Ovary (tissue), 9 donors: Measurements from ENCODE around the gene OR51F2. TPM values are rescaled to one million over a fixed set of nuclear protein-coding genes. Genes with fewer than 3 reads are reported as not detected.
"Not testable (repeated sequence)": the region's sequence is repeated elsewhere in the genome, so short reads cannot be mapped to it uniquely, and the experiment has no call there.

Source experiments
- DNase-seq, 5 donors: peaks; one replicate each; pipeline ENCODE4 v3.0.0-alpha.2; 2019 to 2020
- H3K27ac ChIP-seq, 2 donors: fragments of 200-600 bp; one replicate each; pipeline versions ENCODE4 v1.5.1 to v1.8.0; 2019 to 2022
- H3K27me3 ChIP-seq: fragments of 200-600 bp; one replicate; pipeline ENCODE4 v1.8.0; 2022
- H3K36me3 ChIP-seq: fragments of 200-600 bp; sonication (generic); one replicate; pipeline ENCODE4 v1.5.1; 2019
- H3K4me1 ChIP-seq: one replicate; pipeline ENCODE4 v1.8.1; 2013; ENCODE audit warnings: mild to moderate bottlenecking, moderate library complexity; ENCODE audit not compliant: insufficient read depth
- H3K4me3 ChIP-seq: fragments of 200-600 bp; sonication (generic); one replicate; pipeline ENCODE4 v1.5.1; 2017
- H3K9me3 ChIP-seq, 2 donors: fragments of 200-600 bp in 1 of 2; sonication (generic) in 1 of 2; one replicate each; pipeline versions ENCODE4 v1.5.1 to v1.8.1; 2013 to 2019; ENCODE audit warnings: mild to moderate bottlenecking in 1 of 2, moderate library complexity in 1 of 2
- EP300 ChIP-seq: sonication (generic); formaldehyde crosslinking; IDR thresholded peaks from one replicate; pipeline ENCODE4 v1.6.1; 2017; ENCODE audit warnings: antibody characterized with exemption
- POLR2A ChIP-seq: fragments of 450-650 bp; IDR thresholded peaks from one replicate; pipeline ENCODE4 v1.6.1; 2017; ENCODE audit warnings: antibody characterized with exemption, mild to moderate bottlenecking, moderate library complexity
- WGBS, 3 donors: extraction: QIAGEN DNeasy Blood & Tissue Kit in 1 of 3; methylation state at CpG; one replicate each; pipeline versions ENCODE4 v1.1.5 to v1.1.7; 2013 to 2017; 5-methylcytosine and 5-hydroxymethylcytosine counted together
- intact Hi-C, 4 donors: fragments of 100-400 bp; cut with DNase I; formaldehyde crosslinking; loops; one replicate each; pipeline versions ENCODE4 v1.11.0 to v1.15.1; 2022 to 2023
- polyA plus RNA-seq, 2 donors: library from polyadenylated mRNA; stranded (reverse); fragments of 200-250 nt in 1 of 2; fragments of 350-450 nt in 1 of 2; fragmentation: Illumina TruSeq in 1 of 2; extraction: RNeasy Lipid Tissue Mini Kit (QIAGEN cat#74804) in 1 of 2; gene quantifications; one replicate each; pipeline ENCODE4 v1.2.3, GENCODE V29; 2013 to 2014
- total RNA-seq, 7 donors: library from RNA; depleted of rRNA in 2 of 7; stranded (reverse); fragments of >200 nt in 2 of 7; fragmentation: NEBNext Ultra II Directional in 3 of 7; extraction: Animal tissue kit (Norgen Biotek cat#: 25700) in 3 of 7; gene quantifications; one replicate each; pipeline versions ENCODE4 v1.1.0 to v1.2.4, GENCODE V29; 2016 to 2023
- TF ChIP-seq, protein P1 (sequence below), 3 donors: fragments of 450-650 bp in 2 of 3; fragments of 200-600 bp in 1 of 3; IDR thresholded peaks; one replicate each; pipeline versions ENCODE4 v1.5.1 to v1.8.0; 2016 to 2022; ENCODE audit warnings: antibody characterized with exemption in 3 of 3, mild to moderate bottlenecking in 1 of 3
- donor health status: DM: no; HTN: no; CAD: no; lungs with moderate emphysema.
- donor health status: DM: no; HTN: no; CAD: no.
- donor health status: Bipolar disorder and iron deficiency.
- donor health status: DM: yes; HTN: yes; CAD: no.
- donor health status: DM: no; HTN: no; CAD: no.
- donor health status: DM: yes; HTN: yes; CAD: no.

Gene OR51F2
- total and polyA plus RNA-seq, 9 donors = not detected

DNA sequence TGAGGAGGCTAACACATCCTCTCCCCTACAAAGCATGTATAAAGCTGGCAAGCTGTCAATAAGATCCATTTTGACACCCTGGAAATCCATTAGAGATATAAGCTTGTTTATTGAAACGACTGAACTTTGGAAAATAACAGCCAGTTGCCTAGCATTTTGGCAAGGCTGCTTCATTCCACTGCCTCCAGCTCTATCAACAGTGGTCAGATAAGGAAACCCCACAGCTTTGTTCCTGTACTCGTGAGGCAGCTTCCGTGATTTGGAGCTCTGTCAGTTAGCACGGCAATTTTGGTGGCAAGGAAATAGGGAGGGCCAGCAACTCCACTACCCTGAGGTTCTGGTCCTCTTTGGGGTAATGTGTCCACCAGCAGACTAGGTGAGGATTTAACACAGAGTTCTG, 29.9 kb downstream of the OR51F2 start:
- no peak overlapping the region for H3K27ac ChIP-seq
- 0 to 8% (median 4%) methylated on average over 4 of the region's 4 CpGs for WGBS, 3 donors
- intact Hi-C loops = no loop called here
- no peaks in the 10 kb centered on the region for H3K9me3 ChIP-seq
- no peaks in the 10 kb centered on the region for H3K4me1 ChIP-seq
- H3K36me3 ChIP-seq = no peaks in the 10 kb centered on the region
- H3K27me3 ChIP-seq = no peaks in the 10 kb centered on the region
- no peak for DNase-seq
- TF ChIP-seq POLR2A (no peak), EP300 (no peak)
- TF ChIP-seq, protein P1, sequence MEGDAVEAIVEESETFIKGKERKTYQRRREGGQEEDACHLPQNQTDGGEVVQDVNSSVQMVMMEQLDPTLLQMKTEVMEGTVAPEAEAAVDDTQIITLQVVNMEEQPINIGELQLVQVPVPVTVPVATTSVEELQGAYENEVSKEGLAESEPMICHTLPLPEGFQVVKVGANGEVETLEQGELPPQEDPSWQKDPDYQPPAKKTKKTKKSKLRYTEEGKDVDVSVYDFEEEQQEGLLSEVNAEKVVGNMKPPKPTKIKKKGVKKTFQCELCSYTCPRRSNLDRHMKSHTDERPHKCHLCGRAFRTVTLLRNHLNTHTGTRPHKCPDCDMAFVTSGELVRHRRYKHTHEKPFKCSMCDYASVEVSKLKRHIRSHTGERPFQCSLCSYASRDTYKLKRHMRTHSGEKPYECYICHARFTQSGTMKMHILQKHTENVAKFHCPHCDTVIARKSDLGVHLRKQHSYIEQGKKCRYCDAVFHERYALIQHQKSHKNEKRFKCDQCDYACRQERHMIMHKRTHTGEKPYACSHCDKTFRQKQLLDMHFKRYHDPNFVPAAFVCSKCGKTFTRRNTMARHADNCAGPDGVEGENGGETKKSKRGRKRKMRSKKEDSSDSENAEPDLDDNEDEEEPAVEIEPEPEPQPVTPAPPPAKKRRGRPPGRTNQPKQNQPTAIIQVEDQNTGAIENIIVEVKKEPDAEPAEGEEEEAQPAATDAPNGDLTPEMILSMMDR (IDR thresholded peaks at IDR 0.05) = no peak
- no peak overlapping the region for H3K4me3 ChIP-seq

DNA sequence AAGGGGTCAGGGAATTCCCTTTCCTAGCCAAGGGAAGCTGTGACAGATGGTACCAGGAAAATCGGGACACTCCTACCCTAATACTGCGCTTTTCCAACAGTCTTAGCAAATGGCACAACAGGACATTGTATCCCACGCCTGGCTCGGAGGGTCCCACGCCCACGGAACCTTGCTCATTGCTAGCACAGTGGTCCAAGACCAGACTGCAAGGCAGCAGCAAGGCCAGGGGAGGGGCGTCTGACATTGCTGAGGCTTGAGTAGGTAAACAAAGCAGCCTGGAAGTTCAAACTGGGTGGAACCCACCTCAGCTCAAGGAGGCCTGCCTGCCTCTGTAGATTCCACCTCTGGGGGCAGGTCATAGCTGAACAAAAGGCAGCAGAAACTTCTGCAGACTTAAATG, 33.2 kb downstream of the OR51F2 start:
- H3K9me3 ChIP-seq, H3K36me3 ChIP-seq, H3K4me3 ChIP-seq, intact Hi-C loops, H3K4me1 ChIP-seq, DNase-seq, H3K27ac ChIP-seq, H3K27me3 ChIP-seq: not testable (repeated sequence)
- WGBS, 3 donors = 83 to 89% (median 88%) methylated on average over 7 of the region's 7 CpGs

DNA sequence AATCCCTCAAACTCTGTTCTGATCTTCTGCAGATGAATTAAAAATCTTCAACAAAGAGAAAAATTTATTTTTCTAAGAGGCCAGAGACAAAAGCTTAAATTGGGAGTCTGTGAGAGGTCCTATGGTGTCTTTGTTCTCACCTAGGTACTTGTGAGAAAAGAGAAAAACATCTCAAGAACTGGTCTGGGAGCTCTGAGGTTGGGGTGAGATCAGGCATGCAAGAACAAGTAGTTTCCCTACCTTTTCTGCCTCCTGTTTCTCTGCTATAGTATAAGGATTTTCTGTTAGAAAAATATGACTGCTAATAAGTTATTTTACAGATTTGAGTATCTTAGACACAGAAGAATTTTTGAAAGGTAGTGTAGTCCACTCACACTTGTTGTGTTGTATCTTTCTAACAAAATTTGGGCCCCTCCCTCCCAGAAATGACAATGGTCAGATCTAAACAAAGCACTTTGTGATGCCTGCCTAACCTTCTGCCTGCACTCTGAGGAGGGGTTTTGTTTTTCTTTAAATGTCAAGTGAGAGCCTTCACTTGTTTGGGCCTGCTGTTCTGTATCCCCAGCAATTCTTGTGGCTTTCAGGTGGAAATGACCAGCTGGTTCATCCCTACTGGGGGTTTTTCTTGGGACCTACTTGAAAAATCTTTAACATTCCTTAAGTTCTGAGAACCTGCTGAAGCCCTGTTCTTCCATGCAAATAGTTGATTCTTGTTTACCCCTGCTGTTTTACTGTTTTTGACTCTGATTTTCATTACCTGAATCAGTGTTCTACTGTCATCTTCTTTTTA, 41.5 kb downstream of the OR51F2 start:
- Histone ChIP-seq H3K4me3 (no peak overlapping the region), H3K27ac (no peak overlapping the region), H3K4me1 (no peaks in the 10 kb centered on the region), H3K36me3 (no peaks in the 10 kb centered on the region), H3K9me3 (no peaks in the 10 kb centered on the region), H3K27me3 (no peaks in the 10 kb centered on the region)
- no peak for DNase-seq
- intact Hi-C loops = no loop called here
- TF ChIP-seq, protein P1 (IDR thresholded peaks at IDR 0.05) = no peak
- no peak for TF ChIP-seq EP300
- TF ChIP-seq POLR2A = no peak

DNA sequence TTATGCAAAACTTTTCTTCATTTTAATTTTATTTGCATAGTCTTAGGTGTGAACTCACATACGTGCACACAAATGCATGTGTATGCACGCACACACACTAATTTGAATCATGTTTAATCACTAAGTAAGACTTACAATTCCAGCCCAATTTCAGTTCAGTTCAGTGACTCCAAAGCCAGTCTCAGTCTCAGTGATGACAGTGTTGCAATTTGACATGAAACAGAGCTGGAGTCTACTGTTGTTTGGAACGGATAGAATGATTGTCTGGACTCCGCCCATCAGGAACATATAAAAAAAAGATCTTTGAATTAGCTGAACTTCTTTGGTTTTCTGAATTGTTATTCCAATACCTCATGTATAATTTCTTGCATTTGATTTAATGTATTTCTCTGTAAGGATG, 42.8 kb downstream of the OR51F2 start:
- no peaks in the 10 kb centered on the region for H3K9me3 ChIP-seq
- H3K27ac ChIP-seq = no peak overlapping the region
- no peak for DNase-seq
- no peak for TF ChIP-seq POLR2A
- TF ChIP-seq EP300 = no peak
- TF ChIP-seq, protein P1 (IDR thresholded peaks at IDR 0.05) = no peak
- no peaks in the 10 kb centered on the region for H3K36me3 ChIP-seq
- no peaks in the 10 kb centered on the region for H3K4me1 ChIP-seq
- H3K4me3 ChIP-seq = no peak overlapping the region
- no peaks in the 10 kb centered on the region for H3K27me3 ChIP-seq
- intact Hi-C loops = no loop called here
- 80 to 82% (median 80%) methylated on average over 4 of the region's 4 CpGs for WGBS, 3 donors

DNA sequence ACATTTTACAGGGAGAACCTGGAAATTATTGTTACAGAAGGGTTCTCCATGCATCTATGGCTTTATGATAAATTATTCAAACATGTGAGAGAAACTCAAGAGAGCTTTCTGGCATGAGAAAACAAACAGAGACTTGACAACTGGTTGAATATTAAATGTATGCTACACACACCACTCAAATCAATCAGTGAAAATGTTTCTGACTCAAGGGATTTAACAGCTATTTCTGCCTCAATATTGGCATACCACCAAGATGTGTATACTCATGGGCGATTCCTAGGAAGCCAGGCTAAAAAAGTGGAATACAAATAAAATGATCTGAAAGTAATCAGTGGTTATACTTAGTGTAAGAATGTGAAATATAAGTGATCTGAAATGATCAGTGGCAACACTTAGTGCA, 44.7 kb downstream of the OR51F2 start:
- Histone ChIP-seq H3K36me3 (no peaks in the 10 kb centered on the region), H3K9me3 (no peaks in the 10 kb centered on the region), H3K27ac (no peak overlapping the region), H3K4me1 (no peaks in the 10 kb centered on the region), H3K4me3 (no peak overlapping the region), H3K27me3 (no peaks in the 10 kb centered on the region)
- intact Hi-C loops = no loop called here
- no peak for DNase-seq
- TF ChIP-seq EP300 = no peak
- TF ChIP-seq, protein P1 (IDR thresholded peaks at IDR 0.05) = no peak
- TF ChIP-seq POLR2A = no peak
- 21 to 43% (median 24%) methylated on average over 1 of the region's 1 CpG for WGBS, 3 donors
